Endodermal cell (in vitro differentiated cells): ENCODE data around the gene SPG7. TPM values are rescaled to one million over a fixed set of nuclear protein-coding genes. Genes with fewer than 3 reads are reported as not detected.

Experiments
- DNase-seq: peaks from one replicate; pipeline ENCODE4 v3.0.0-alpha.2; 2017
- H3K27ac ChIP-seq: 2 replicates; pipeline ENCODE4 v1.5.1; 2013; ENCODE audit warnings: mild to moderate bottlenecking, low read depth, low read length, moderate library complexity
- H3K27me3 ChIP-seq: 2 replicates; pipeline ENCODE4 v1.6.1; 2013; ENCODE audit warnings: mild to moderate bottlenecking, low read length, moderate library complexity; ENCODE audit not compliant: insufficient read depth, control insufficient read depth, poor library complexity, severe bottlenecking
- H3K36me3 ChIP-seq: 2 replicates; pipeline ENCODE4 v1.7.0; 2013; ENCODE audit warnings: mild to moderate bottlenecking, low read length, moderate library complexity; ENCODE audit not compliant: control insufficient read depth, insufficient read depth
- H3K4me1 ChIP-seq: one replicate; pipeline ENCODE4 v1.7.0; 2013; ENCODE audit warnings: low read length; ENCODE audit not compliant: control insufficient read depth, insufficient read depth
- H3K4me3 ChIP-seq: 2 replicates; pipeline ENCODE4 v1.5.1; 2013; ENCODE audit warnings: mild to moderate bottlenecking, low read length, moderate library complexity
- H3K9ac ChIP-seq: 2 replicates; pipeline ENCODE4 v1.6.1; 2013; ENCODE audit warnings: mild to moderate bottlenecking, low read length, moderate library complexity; ENCODE audit not compliant: poor library complexity, severe bottlenecking; ENCODE audit errors: extremely low read depth
- H3K9me3 ChIP-seq: 2 replicates; pipeline ENCODE4 v1.6.1; 2013; ENCODE audit warnings: mild to moderate bottlenecking, low read length, moderate library complexity; ENCODE audit not compliant: control insufficient read depth
- H3K27ac Mint-ChIP-seq: 2 replicates; pipeline ENCODE4 v1.8.0; 2020; ENCODE audit warnings: mixed read lengths
- H3K27me3 Mint-ChIP-seq: 2 replicates; pipeline ENCODE4 v1.8.0; 2021; ENCODE audit warnings: mild to moderate bottlenecking, mixed read lengths; ENCODE audit not compliant: insufficient read depth
- H3K36me3 Mint-ChIP-seq: 2 replicates; pipeline ENCODE4 v1.8.0; 2020; ENCODE audit warnings: low read depth, mixed read lengths
- H3K4me1 Mint-ChIP-seq: 2 replicates; pipeline ENCODE4 v1.8.0; 2020; ENCODE audit warnings: mixed read lengths
- H3K4me3 Mint-ChIP-seq: 2 replicates; pipeline ENCODE4 v1.8.0; 2020; ENCODE audit warnings: mild to moderate bottlenecking, moderate library complexity, mixed read lengths
- H3K9me3 Mint-ChIP-seq: 2 replicates; pipeline ENCODE4 v1.8.0; 2020; ENCODE audit warnings: mild to moderate bottlenecking, mixed read lengths
- WGBS, 2 experiments: methylation state at CpG; one replicate each; pipeline versions ENCODE4 v1.1.5 to v1.1.7; 2013; ENCODE audit warnings: missing lambda C conversion rate in 2 of 2, mixed read lengths in 1 of 2; ENCODE audit not compliant: insufficient coverage in 1 of 2, insufficient read length in 1 of 2; 5-methylcytosine and 5-hydroxymethylcytosine counted together
- total RNA-seq, 2 donors: library from RNA; stranded (reverse); fragmentation: NEBNext Ultra II Directional in 1 of 2; extraction: Animal tissue kit (Norgen Biotek cat#: 25700) in 1 of 2; gene quantifications; 2 replicates in 1 of 2; 3 replicates in 1 of 2; pipeline ENCODE4 v1.2.1, GENCODE V29; 2021
- TF ChIP-seq, protein P1 (sequence below): fragments of 200-600 bp; sonication (generic); conservative IDR thresholded peaks from 2 replicates; pipeline ENCODE4 v1.5.0; 2021; ENCODE audit warnings: antibody characterized with exemption, mild to moderate bottlenecking

SPG7 gene
- total RNA-seq, 2 donors from 2014 or later: 153 to 156 TPM

DNA sequence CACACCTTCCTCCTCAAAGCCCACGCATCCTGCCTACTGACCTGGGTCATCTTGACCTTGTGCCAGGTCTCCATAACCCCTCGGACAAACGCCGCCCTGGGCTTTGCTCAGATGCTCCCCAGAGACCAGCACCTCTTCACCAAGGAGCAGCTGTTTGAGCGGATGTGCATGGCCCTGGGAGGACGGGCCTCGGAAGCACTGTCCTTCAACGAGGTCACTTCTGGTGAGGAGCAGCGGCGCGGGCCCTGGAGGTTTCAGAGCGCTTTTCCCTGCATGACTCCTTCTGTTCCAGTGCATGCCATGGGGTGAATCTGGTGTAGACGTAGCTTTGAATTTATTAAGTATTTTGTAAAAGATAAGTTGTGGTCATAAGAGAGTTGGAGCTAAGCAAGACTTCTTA is 44.7 kb downstream of the SPG7 start:
- Histone ChIP-seq H3K36me3 (peaks cover 69% of the 10 kb centered on the region), H3K9ac (no peak overlapping the region), H3K4me1 (no peaks in the 10 kb centered on the region), H3K9me3 (no peaks in the 10 kb centered on the region), H3K27me3 (no peaks in the 10 kb centered on the region), H3K27ac (no peak overlapping the region), H3K4me3 (no peak overlapping the region)
- TF ChIP-seq, protein P1, sequence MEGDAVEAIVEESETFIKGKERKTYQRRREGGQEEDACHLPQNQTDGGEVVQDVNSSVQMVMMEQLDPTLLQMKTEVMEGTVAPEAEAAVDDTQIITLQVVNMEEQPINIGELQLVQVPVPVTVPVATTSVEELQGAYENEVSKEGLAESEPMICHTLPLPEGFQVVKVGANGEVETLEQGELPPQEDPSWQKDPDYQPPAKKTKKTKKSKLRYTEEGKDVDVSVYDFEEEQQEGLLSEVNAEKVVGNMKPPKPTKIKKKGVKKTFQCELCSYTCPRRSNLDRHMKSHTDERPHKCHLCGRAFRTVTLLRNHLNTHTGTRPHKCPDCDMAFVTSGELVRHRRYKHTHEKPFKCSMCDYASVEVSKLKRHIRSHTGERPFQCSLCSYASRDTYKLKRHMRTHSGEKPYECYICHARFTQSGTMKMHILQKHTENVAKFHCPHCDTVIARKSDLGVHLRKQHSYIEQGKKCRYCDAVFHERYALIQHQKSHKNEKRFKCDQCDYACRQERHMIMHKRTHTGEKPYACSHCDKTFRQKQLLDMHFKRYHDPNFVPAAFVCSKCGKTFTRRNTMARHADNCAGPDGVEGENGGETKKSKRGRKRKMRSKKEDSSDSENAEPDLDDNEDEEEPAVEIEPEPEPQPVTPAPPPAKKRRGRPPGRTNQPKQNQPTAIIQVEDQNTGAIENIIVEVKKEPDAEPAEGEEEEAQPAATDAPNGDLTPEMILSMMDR: no peak
- 98 to 100% methylated on average over 7 to 13 of the region's 13 CpGs for WGBS, 2 experiments
- peaks cover 76% of the 10 kb centered on the region for H3K36me3 Mint-ChIP-seq
- no peaks in the 10 kb centered on the region for H3K27me3 Mint-ChIP-seq
- no peaks in the 10 kb centered on the region for H3K9me3 Mint-ChIP-seq
- no peaks in the 10 kb centered on the region for H3K4me1 Mint-ChIP-seq
- H3K4me3 Mint-ChIP-seq: no peak overlapping the region
- no peak for DNase-seq
- H3K27ac Mint-ChIP-seq: peak overlapping the region; percentile 21

DNA sequence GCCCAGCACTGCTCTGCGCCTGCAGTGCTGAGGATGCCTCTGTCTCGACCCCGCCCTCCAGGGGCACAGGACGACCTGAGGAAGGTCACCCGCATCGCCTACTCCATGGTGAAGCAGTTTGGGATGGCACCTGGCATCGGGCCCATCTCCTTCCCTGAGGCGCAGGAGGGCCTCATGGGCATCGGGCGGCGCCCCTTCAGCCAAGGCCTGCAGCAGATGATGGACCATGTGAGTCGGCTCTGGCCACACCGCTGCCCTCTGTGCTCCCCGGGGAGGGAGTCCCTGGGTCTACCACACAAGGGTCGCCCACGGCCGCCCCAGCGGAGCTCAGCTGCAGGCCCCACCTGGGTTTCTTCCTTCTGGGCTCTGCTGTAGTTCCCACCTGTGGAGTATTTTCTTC is 45.5 kb downstream of the SPG7 start:
- Histone ChIP-seq H3K36me3 (peaks cover 64% of the 10 kb centered on the region), H3K27me3 (no peaks in the 10 kb centered on the region), H3K27ac (no peak overlapping the region), H3K9ac (no peak overlapping the region), H3K4me1 (no peaks in the 10 kb centered on the region), H3K4me3 (no peak overlapping the region), H3K9me3 (no peaks in the 10 kb centered on the region)
- H3K27me3 Mint-ChIP-seq: no peaks in the 10 kb centered on the region
- no peaks in the 10 kb centered on the region for H3K4me1 Mint-ChIP-seq
- WGBS, 2 experiments: 91 to 93% methylated on average over 15 to 18 of the region's 18 CpGs
- H3K9me3 Mint-ChIP-seq: no peaks in the 10 kb centered on the region
- H3K36me3 Mint-ChIP-seq: peaks cover 69% of the 10 kb centered on the region
- DNase-seq: no peak
- H3K4me3 Mint-ChIP-seq: no peak overlapping the region
- TF ChIP-seq, protein P1: no peak
- H3K27ac Mint-ChIP-seq: no peak overlapping the region

- Mint-ChIP-seq H3K9me3 (no peaks in the 10 kb centered on the region), H3K4me1 (no peaks in the 10 kb centered on the region), H3K36me3 (peaks cover 63% of the 10 kb centered on the region), H3K27ac (no peak overlapping the region), H3K4me3 (no peak overlapping the region), H3K27me3 (no peaks in the 10 kb centered on the region)
- Histone ChIP-seq H3K27me3 (no peaks in the 10 kb centered on the region), H3K27ac (no peak overlapping the region), H3K9me3 (no peaks in the 10 kb centered on the region), H3K36me3 (peaks cover 58% of the 10 kb centered on the region), H3K4me1 (no peaks in the 10 kb centered on the region), H3K9ac (no peak overlapping the region), H3K4me3 (no peak overlapping the region)
- TF ChIP-seq, protein P1: no peak
- DNase-seq: peak; percentile 37
- WGBS, 2 experiments: 94 to 98% methylated on average over 9 to 12 of the region's 12 CpGs
These were observed 46.1 kb downstream of the SPG7 start for GRCh38 chr16:89554343-89554742.
